Neural cell (in vitro differentiated cells): ENCODE results near the gene PFKFB3. TPM values are rescaled to one million over a fixed set of nuclear protein-coding genes. Genes with fewer than 3 reads are reported as not detected.

Experiments
- H2AFZ ChIP-seq: fragments of 200-600, 300-800 bp; sonication (generic), shearing (Covaris generic); 2 replicates; pipeline ENCODE4 v1.6.0; 2014; ENCODE audit warnings: low read depth, mild to moderate bottlenecking, antibody characterized with exemption, low read length, moderate library complexity
- H3F3A ChIP-seq: fragments of 200-600 bp; shearing (Covaris generic); 2 replicates; pipeline ENCODE4 v1.6.1; 2016; ENCODE audit warnings: mild to moderate bottlenecking, moderate library complexity, mixed read lengths, antibody characterized with exemption, low read length; ENCODE audit not compliant: insufficient read depth, poor library complexity, severe bottlenecking
- H3K27ac ChIP-seq: fragments of 200-600, 300-800 bp; sonication (generic), shearing (Covaris generic); 2 replicates; pipeline ENCODE4 v1.5.1; 2014; ENCODE audit warnings: mild to moderate bottlenecking, low read length, moderate library complexity
- H3K27me3 ChIP-seq: fragments of 300-800, 200-600 bp; sonication (generic), shearing (Covaris generic); 2 replicates; pipeline ENCODE4 v1.6.0; 2014; ENCODE audit warnings: mild to moderate bottlenecking, low read depth, low read length, moderate library complexity; ENCODE audit not compliant: insufficient read depth
- H3K36me3 ChIP-seq: fragments of 300-800, 200-600 bp; sonication (generic), shearing (Covaris generic); 2 replicates; pipeline ENCODE4 v1.5.1; 2014; ENCODE audit warnings: mild to moderate bottlenecking, antibody characterized with exemption, low read length, moderate library complexity; ENCODE audit not compliant: insufficient read depth
- H3K4me2 ChIP-seq: fragments of 300-800, 200-600 bp; sonication (generic), shearing (Covaris generic); 2 replicates; pipeline ENCODE4 v1.6.0; 2014; ENCODE audit warnings: mild to moderate bottlenecking, low read length
- H3K4me3 ChIP-seq: fragments of 300-800, 200-600 bp; sonication (generic), shearing (Covaris generic); 2 replicates; pipeline ENCODE4 v1.5.1; 2014; ENCODE audit warnings: mild to moderate bottlenecking, low read length, moderate library complexity
- H3K79me2 ChIP-seq: fragments of 200-600 bp; shearing (Covaris generic); replicated peaks from 2 replicates; pipeline ENCODE4 v1.6.0; 2014; ENCODE audit warnings: mild to moderate bottlenecking, low read length, moderate library complexity; ENCODE audit not compliant: insufficient read depth
- H3K9ac ChIP-seq: fragments of 300-800, 200-600 bp; sonication (generic), shearing (Covaris generic); 2 replicates; pipeline ENCODE4 v1.6.1; 2016; ENCODE audit warnings: mild to moderate bottlenecking, low read length, mixed read lengths
- H3K9me2 ChIP-seq: fragments of 200-600 bp; shearing (Covaris generic); 2 replicates; pipeline ENCODE4 v1.6.1; 2016; ENCODE audit warnings: mild to moderate bottlenecking, low read length, mixed read lengths; ENCODE audit not compliant: insufficient read depth
- H3K9me3 ChIP-seq: fragments of 200-600, 300-800 bp; sonication (generic), shearing (Covaris generic); 2 replicates; pipeline ENCODE4 v1.6.1; 2016; ENCODE audit warnings: mild to moderate bottlenecking, mixed run types, low read length, moderate library complexity, mixed read lengths
- H4K20me1 ChIP-seq: fragments of 200-600 bp; shearing (Covaris generic); 2 replicates; pipeline ENCODE4 v1.6.1; 2016; ENCODE audit warnings: mild to moderate bottlenecking, mixed run types; ENCODE audit not compliant: insufficient read depth
- EP300 ChIP-seq: fragments of 450-650 bp; conservative IDR thresholded peaks from 2 replicates; pipeline ENCODE4 v1.6.1; 2014; ENCODE audit warnings: antibody characterized with exemption, mild to moderate bottlenecking, moderate library complexity; ENCODE audit not compliant: poor library complexity, severe bottlenecking
- EZH2 ChIP-seq: fragments of 200-600, 300-800 bp; shearing (Covaris generic), sonication (generic); IDR thresholded peaks from 2 replicates; pipeline ENCODE4 v1.6.1; 2014; ENCODE audit warnings: antibody characterized with exemption, low read length, borderline replicate concordance, mild to moderate bottlenecking; ENCODE audit not compliant: insufficient read depth, poor library complexity, severe bottlenecking
- MXI1 ChIP-seq: fragments of 450-650 bp; conservative IDR thresholded peaks from 2 replicates; pipeline ENCODE4 v1.6.1; 2014; ENCODE audit warnings: antibody characterized with exemption, mild to moderate bottlenecking; ENCODE audit not compliant: poor library complexity, severe bottlenecking
- POLR2AphosphoS5 ChIP-seq: IDR thresholded peaks from 2 replicates; pipeline ENCODE4 v1.6.1; 2012
- RAD21 ChIP-seq: fragments of 450-650 bp; conservative IDR thresholded peaks from 2 replicates; pipeline ENCODE4 v1.6.1; 2014; ENCODE audit warnings: antibody characterized with exemption, mild to moderate bottlenecking, moderate library complexity
- SMC3 ChIP-seq: fragments of 450-650 bp; conservative IDR thresholded peaks from 2 replicates; pipeline ENCODE4 v1.6.1; 2014; ENCODE audit warnings: antibody characterized with exemption, mild to moderate bottlenecking, moderate library complexity; ENCODE audit not compliant: poor library complexity
- TAF1 ChIP-seq: IDR thresholded peaks from 2 replicates; pipeline ENCODE4 v1.6.1; 2012; ENCODE audit warnings: low read depth
- polyA plus RNA-seq: library from polyadenylated mRNA; depleted of rRNA; stranded (reverse); fragments of >200 nt; gene quantifications from 2 replicates; pipeline ENCODE4 v1.2.3, GENCODE V29; 2014
- TF ChIP-seq, protein P1 (sequence below): IDR thresholded peaks from 2 replicates; pipeline ENCODE4 v1.6.1; 2012; ENCODE audit warnings: borderline replicate concordance
- TF ChIP-seq, protein P2 (sequence below): fragments of 450-650 bp; IDR thresholded peaks from 2 replicates; pipeline ENCODE4 v1.5.1; 2014; ENCODE audit warnings: antibody characterized with exemption, mild to moderate bottlenecking, moderate library complexity; ENCODE audit not compliant: poor library complexity, severe bottlenecking

PFKFB3 gene
- polyA plus RNA-seq, 1 donor from 2014 or later = 33.4 TPM

DNA sequence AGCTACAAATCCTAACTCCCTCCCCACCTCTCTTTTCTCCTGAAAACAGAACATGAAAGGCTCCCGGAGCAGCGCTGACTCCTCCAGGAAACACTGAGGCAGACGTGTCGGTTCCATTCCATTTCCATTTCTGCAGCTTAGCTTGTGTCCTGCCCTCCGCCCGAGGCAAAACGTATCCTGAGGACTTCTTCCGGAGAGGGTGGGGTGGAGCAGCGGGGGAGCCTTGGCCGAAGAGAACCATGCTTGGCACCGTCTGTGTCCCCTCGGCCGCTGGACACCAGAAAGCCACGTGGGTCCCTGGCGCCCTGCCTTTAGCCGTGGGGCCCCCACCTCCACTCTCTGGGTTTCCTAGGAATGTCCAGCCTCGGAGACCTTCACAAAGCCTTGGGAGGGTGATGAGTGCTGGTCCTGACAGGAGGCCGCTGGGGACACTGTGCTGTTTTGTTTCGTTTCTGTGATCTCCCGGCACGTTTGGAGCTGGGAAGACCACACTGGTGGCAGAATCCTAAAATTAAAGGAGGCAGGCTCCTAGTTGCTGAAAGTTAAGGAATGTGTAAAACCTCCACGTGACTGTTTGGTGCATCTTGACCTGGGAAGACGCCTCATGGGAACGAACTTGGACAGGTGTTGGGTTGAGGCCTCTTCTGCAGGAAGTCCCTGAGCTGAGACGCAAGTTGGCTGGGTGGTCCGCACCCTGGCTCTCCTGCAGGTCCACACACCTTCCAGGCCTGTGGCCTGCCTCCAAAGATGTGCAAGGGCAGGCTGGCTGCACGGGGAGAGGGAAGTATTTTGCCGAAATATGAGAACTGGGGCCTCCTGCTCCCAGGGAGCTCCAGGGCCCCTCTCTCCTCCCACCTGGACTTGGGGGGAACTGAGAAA is 30.4 kb downstream of the PFKFB3 start:
- no peak overlapping the region for H3K4me3 ChIP-seq
- H2AFZ ChIP-seq = no peak overlapping the region
- H4K20me1 ChIP-seq = no peaks in the 10 kb centered on the region
- H3K36me3 ChIP-seq = no peaks in the 10 kb centered on the region
- H3K27me3 ChIP-seq = no peaks in the 10 kb centered on the region
- TF ChIP-seq, protein P1, sequence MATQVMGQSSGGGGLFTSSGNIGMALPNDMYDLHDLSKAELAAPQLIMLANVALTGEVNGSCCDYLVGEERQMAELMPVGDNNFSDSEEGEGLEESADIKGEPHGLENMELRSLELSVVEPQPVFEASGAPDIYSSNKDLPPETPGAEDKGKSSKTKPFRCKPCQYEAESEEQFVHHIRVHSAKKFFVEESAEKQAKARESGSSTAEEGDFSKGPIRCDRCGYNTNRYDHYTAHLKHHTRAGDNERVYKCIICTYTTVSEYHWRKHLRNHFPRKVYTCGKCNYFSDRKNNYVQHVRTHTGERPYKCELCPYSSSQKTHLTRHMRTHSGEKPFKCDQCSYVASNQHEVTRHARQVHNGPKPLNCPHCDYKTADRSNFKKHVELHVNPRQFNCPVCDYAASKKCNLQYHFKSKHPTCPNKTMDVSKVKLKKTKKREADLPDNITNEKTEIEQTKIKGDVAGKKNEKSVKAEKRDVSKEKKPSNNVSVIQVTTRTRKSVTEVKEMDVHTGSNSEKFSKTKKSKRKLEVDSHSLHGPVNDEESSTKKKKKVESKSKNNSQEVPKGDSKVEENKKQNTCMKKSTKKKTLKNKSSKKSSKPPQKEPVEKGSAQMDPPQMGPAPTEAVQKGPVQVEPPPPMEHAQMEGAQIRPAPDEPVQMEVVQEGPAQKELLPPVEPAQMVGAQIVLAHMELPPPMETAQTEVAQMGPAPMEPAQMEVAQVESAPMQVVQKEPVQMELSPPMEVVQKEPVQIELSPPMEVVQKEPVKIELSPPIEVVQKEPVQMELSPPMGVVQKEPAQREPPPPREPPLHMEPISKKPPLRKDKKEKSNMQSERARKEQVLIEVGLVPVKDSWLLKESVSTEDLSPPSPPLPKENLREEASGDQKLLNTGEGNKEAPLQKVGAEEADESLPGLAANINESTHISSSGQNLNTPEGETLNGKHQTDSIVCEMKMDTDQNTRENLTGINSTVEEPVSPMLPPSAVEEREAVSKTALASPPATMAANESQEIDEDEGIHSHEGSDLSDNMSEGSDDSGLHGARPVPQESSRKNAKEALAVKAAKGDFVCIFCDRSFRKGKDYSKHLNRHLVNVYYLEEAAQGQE = no peak
- TF ChIP-seq TAF1 (no peak), MXI1 (no peak), RAD21 (no peak), SMC3 (no peak)
- no peaks in the 10 kb centered on the region for H3K9me2 ChIP-seq
- H3K9ac ChIP-seq = no peak overlapping the region
- no peaks in the 10 kb centered on the region for H3F3A ChIP-seq
- no peak overlapping the region for H3K27ac ChIP-seq
- no peaks in the 10 kb centered on the region for H3K79me2 ChIP-seq
- no peaks in the 10 kb centered on the region for H3K9me3 ChIP-seq
- H3K4me2 ChIP-seq = no peak overlapping the region

DNA sequence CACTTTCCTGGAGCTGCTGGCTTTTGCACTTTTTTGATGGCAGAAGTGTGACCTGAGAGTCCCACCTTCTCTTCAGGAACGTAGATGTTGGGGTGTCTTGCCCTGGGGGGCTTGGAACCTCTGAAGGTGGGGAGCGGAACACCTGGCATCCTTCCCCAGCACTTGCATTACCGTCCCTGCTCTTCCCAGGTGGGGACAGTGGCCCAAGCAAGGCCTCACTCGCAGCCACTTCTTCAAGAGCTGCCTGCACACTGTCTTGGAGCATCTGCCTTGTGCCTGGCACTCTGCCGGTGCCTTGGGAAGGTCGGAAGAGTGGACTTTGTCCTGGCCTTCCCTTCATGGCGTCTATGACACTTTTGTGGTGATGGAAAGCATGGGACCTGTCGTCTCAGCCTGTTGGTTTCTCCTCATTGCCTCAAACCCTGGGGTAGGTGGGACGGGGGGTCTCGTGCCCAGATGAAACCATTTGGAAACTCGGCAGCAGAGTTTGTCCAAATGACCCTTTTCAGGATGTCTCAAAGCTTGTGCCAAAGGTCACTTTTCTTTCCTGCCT is 31.1 kb downstream of the PFKFB3 start:
- Histone ChIP-seq H3K27me3 (no peaks in the 10 kb centered on the region), H3K27ac (no peak overlapping the region), H3K9me2 (no peaks in the 10 kb centered on the region), H3K9ac (no peak overlapping the region), H2AFZ (no peak overlapping the region), H3K4me3 (no peak overlapping the region), H3K9me3 (no peaks in the 10 kb centered on the region), H3K36me3 (no peaks in the 10 kb centered on the region), H4K20me1 (no peaks in the 10 kb centered on the region), H3F3A (no peaks in the 10 kb centered on the region), H3K4me2 (no peak overlapping the region), H3K79me2 (no peaks in the 10 kb centered on the region)
- no peak for TF ChIP-seq TAF1
- TF ChIP-seq, protein P2, sequence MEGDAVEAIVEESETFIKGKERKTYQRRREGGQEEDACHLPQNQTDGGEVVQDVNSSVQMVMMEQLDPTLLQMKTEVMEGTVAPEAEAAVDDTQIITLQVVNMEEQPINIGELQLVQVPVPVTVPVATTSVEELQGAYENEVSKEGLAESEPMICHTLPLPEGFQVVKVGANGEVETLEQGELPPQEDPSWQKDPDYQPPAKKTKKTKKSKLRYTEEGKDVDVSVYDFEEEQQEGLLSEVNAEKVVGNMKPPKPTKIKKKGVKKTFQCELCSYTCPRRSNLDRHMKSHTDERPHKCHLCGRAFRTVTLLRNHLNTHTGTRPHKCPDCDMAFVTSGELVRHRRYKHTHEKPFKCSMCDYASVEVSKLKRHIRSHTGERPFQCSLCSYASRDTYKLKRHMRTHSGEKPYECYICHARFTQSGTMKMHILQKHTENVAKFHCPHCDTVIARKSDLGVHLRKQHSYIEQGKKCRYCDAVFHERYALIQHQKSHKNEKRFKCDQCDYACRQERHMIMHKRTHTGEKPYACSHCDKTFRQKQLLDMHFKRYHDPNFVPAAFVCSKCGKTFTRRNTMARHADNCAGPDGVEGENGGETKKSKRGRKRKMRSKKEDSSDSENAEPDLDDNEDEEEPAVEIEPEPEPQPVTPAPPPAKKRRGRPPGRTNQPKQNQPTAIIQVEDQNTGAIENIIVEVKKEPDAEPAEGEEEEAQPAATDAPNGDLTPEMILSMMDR = no peak
- TF ChIP-seq EZH2 = no peak
- TF ChIP-seq MXI1 = no peak
- no peak for TF ChIP-seq RAD21
- TF ChIP-seq POLR2AphosphoS5 = no peak
- no peak for TF ChIP-seq EP300
- no peak for TF ChIP-seq SMC3
